DOHH2 (cell line): ENCODE measurements around the gene MAGEF1.

Experiments
- H3F3A ChIP-seq: fragments of 200-600 bp; sonication (generic), shearing (Covaris generic); 2 replicates; pipeline ENCODE4 v1.6.0; 2016; ENCODE audit warnings: antibody characterized with exemption, mild to moderate bottlenecking; ENCODE audit not compliant: control insufficient read depth, insufficient read depth
- H3K27ac ChIP-seq: fragments of 200-600 bp; sonication (generic); 2 replicates; pipeline ENCODE4 v1.5.1; 2014; ENCODE audit warnings: low read depth, mild to moderate bottlenecking, low read length, moderate library complexity
- H3K27me3 ChIP-seq: fragments of 200-600 bp; sonication (generic); 2 replicates; pipeline ENCODE4 v1.6.1; 2014; ENCODE audit warnings: mild to moderate bottlenecking, low read length, mixed read lengths; ENCODE audit not compliant: control insufficient read depth
- H3K36me3 ChIP-seq: fragments of 200-600 bp; sonication (generic); 2 replicates; pipeline ENCODE4 v1.6.1; 2014; ENCODE audit warnings: mild to moderate bottlenecking, low read length, moderate library complexity, mixed read lengths; ENCODE audit not compliant: control insufficient read depth
- H3K4me1 ChIP-seq: fragments of 200-600 bp; sonication (generic); 2 replicates; pipeline ENCODE4 v1.6.1; 2014; ENCODE audit warnings: mild to moderate bottlenecking, low read length, mixed read lengths; ENCODE audit not compliant: control insufficient read depth
- H3K4me2 ChIP-seq: fragments of 200-600 bp; sonication (generic); 2 replicates; pipeline ENCODE4 v1.6.0; 2014; ENCODE audit warnings: mild to moderate bottlenecking, low read length, moderate library complexity
- H3K4me3 ChIP-seq: fragments of 200-600 bp; sonication (generic); 2 replicates; pipeline ENCODE4 v1.5.1; 2014; ENCODE audit warnings: mild to moderate bottlenecking, low read length, mixed read lengths
- H3K79me2 ChIP-seq: fragments of 200-600 bp; sonication (generic); 2 replicates; pipeline ENCODE4 v1.6.1; 2014; ENCODE audit warnings: mild to moderate bottlenecking, low read length, mixed read lengths; ENCODE audit not compliant: control insufficient read depth
- H3K9me2 ChIP-seq: fragments of 200-600 bp; sonication (generic); replicated peaks from 2 replicates; pipeline ENCODE4 v1.6.1; 2014; ENCODE audit warnings: mild to moderate bottlenecking, low read length, mixed read lengths; ENCODE audit not compliant: control insufficient read depth
- H3K9me3 ChIP-seq: fragments of 200-600 bp; sonication (generic); 2 replicates; pipeline ENCODE4 v1.6.1; 2014; ENCODE audit warnings: antibody characterized with exemption, low read length, mixed read lengths; ENCODE audit not compliant: control insufficient read depth, insufficient read depth
- H4K20me1 ChIP-seq: fragments of 200-600 bp; sonication (generic); 2 replicates; pipeline ENCODE4 v1.6.0; 2014; ENCODE audit warnings: low read depth, mild to moderate bottlenecking, antibody characterized with exemption, low read length, moderate library complexity; ENCODE audit not compliant: control insufficient read depth, insufficient read depth
- CTCF ChIP-seq: fragments of 200-600 bp; sonication (generic); IDR thresholded peaks from one replicate; pipeline ENCODE4 v1.5.1; 2014; ENCODE audit warnings: antibody characterized with exemption, mild to moderate bottlenecking, low read depth, low read length; ENCODE audit not compliant: poor library complexity, severe bottlenecking
- EZH2phosphoT487 ChIP-seq: fragments of 200-600 bp; sonication (generic); IDR thresholded peaks from 2 replicates; pipeline ENCODE4 v1.6.1; 2017; ENCODE audit warnings: borderline replicate concordance, mild to moderate bottlenecking, antibody characterized with exemption, low read length, moderate library complexity, mixed read lengths

Gene MAGEF1

GRCh38 chr3:184691397-184692231, 20.2 kb downstream of the MAGEF1 start:
- Histone ChIP-seq H3K4me3 (no peak overlapping the region), H3K4me2 (0 out of 2 replicates have a peak overlapping the region, but pooled peaks have one; percentile 12), H3K4me1 (peaks cover 17% of the 10 kb centered on the region), H3K79me2 (no peaks in the 10 kb centered on the region), H3K36me3 (no peaks in the 10 kb centered on the region), H3K9me3 (no peaks in the 10 kb centered on the region), H3F3A (no peaks in the 10 kb centered on the region), H3K27ac (no peak overlapping the region), H4K20me1 (no peaks in the 10 kb centered on the region), H3K27me3 (peaks cover 32% of the 10 kb centered on the region), H3K9me2 (no peaks in the 10 kb centered on the region)
- TF ChIP-seq EZH2phosphoT487 (no peak), CTCF (no peak)

- TF ChIP-seq EZH2phosphoT487 = no peak
- TF ChIP-seq CTCF = no peak
- no peaks in the 10 kb centered on the region for H3K36me3 ChIP-seq
- H3F3A ChIP-seq = no peaks in the 10 kb centered on the region
- no peaks in the 10 kb centered on the region for H3K79me2 ChIP-seq
- H3K4me1 ChIP-seq = peaks cover 17% of the 10 kb centered on the region
- no peak overlapping the region for H3K4me3 ChIP-seq
- H3K9me3 ChIP-seq = no peaks in the 10 kb centered on the region
- H4K20me1 ChIP-seq = no peaks in the 10 kb centered on the region
- no peaks in the 10 kb centered on the region for H3K9me2 ChIP-seq
- H3K27ac ChIP-seq = no peak overlapping the region
- H3K27me3 ChIP-seq = peaks cover 25% of the 10 kb centered on the region
- H3K4me2 ChIP-seq = no peak overlapping the region
These were observed 21.5 kb downstream of the MAGEF1 start for GRCh38 chr3:184690192-184690883.

GRCh38 chr3:184688882-184689271, 23.0 kb downstream of the MAGEF1 start:
- Histone ChIP-seq H3K4me3 (no peak overlapping the region), H3K4me1 (peaks cover 17% of the 10 kb centered on the region), H3K79me2 (no peaks in the 10 kb centered on the region), H3K27ac (no peak overlapping the region), H4K20me1 (no peaks in the 10 kb centered on the region), H3F3A (no peaks in the 10 kb centered on the region), H3K9me2 (no peaks in the 10 kb centered on the region), H3K9me3 (no peaks in the 10 kb centered on the region), H3K27me3 (peaks cover 17% of the 10 kb centered on the region), H3K4me2 (no peak overlapping the region), H3K36me3 (no peaks in the 10 kb centered on the region)
- TF ChIP-seq CTCF = no peak
- TF ChIP-seq EZH2phosphoT487 = no peak
